H1 (cell line): ENCODE measurements around the gene CACNA1G. TPM values are rescaled to one million over a fixed set of nuclear protein-coding genes. Genes with fewer than 3 reads are reported as not detected.

Experiments used
- CBX8 ChIP-seq: fragments of 300-800, 300-1000 bp; sonication (generic); IDR thresholded peaks from 2 replicates; pipeline ENCODE4 v1.7.1; 2016; ENCODE audit warnings: low read depth, low read length, borderline replicate concordance
- CTBP2 ChIP-seq: IDR thresholded peaks from 2 replicates; pipeline ENCODE4 v1.7.0; 2011; ENCODE audit warnings: borderline replicate concordance, mild to moderate bottlenecking, moderate library complexity, mixed read lengths, low read length; ENCODE audit not compliant: insufficient read depth, insufficient read length
- EZH2 ChIP-seq: fragments of 200-600 bp; sonication (generic); IDR thresholded peaks from 2 replicates; pipeline ENCODE4 v1.7.1; 2012; ENCODE audit warnings: low read depth, mild to moderate bottlenecking, moderate library complexity, low read length, inconsistent platforms; ENCODE audit not compliant: severe bottlenecking
- HDAC2 ChIP-seq, 2 experiments: fragments of 300-600 bp in 1 of 2; sonication (generic) in 1 of 2; IDR thresholded peaks; 2 replicates each; pipeline ENCODE4 v1.6.1; 2011 to 2012; ENCODE audit warnings: low read depth in 2 of 2, low read length in 2 of 2, mild to moderate bottlenecking in 2 of 2, moderate library complexity in 2 of 2, borderline replicate concordance in 1 of 2, inconsistent platforms in 1 of 2
- KDM5A ChIP-seq: fragments of 200-600 bp; IDR thresholded peaks from 2 replicates; pipeline ENCODE4 v1.7.1; 2012; ENCODE audit warnings: mild to moderate bottlenecking, low read length, inconsistent platforms, mixed read lengths
- RBBP5 ChIP-seq: IDR thresholded peaks from 2 replicates; pipeline ENCODE4 v1.7.1; 2012; ENCODE audit warnings: low read depth, mild to moderate bottlenecking, inconsistent platforms, low read length, moderate library complexity, borderline replicate concordance
- SP4 ChIP-seq: IDR thresholded peaks from 2 replicates; pipeline ENCODE4 v1.6.1; 2012; ENCODE audit warnings: low read length, inconsistent platforms
- SRF ChIP-seq: IDR thresholded peaks from 2 replicates; pipeline ENCODE4 v1.6.1; 2011; ENCODE audit warnings: mild to moderate bottlenecking, low read depth, low read length, moderate library complexity
- polyA plus RNA-seq, 7 experiments: library from polyadenylated mRNA; depleted of rRNA in 3 of 7; stranded (reverse) in 5 of 7; unstranded in 2 of 7; fragments of >200 nt in 5 of 7; fragments of 200-250 nt in 2 of 7; gene quantifications; 1 replicate in 5 of 7; 2 replicates in 1 of 7; 4 replicates in 1 of 7; pipeline versions ENCODE4 v1.2.1 to v1.2.3, GENCODE V29; 2011 to 2013; ENCODE audit warnings: missing spikeins in 2 of 7, mixed read lengths in 2 of 7
- total RNA-seq: library from RNA; stranded (reverse); fragmentation: NEBNext Ultra II Directional; extraction: Animal tissue kit (Norgen Biotek cat#: 25700); gene quantifications from 2 replicates; pipeline ENCODE4 v1.2.1, GENCODE V29; 2021

Gene CACNA1G
- total and polyA plus RNA-seq, 2 of the 8 experiments (the other 6 are each of a cell fraction or from before 2014, with no cell fraction given) = 2.9 to 4.9 TPM

DNA sequence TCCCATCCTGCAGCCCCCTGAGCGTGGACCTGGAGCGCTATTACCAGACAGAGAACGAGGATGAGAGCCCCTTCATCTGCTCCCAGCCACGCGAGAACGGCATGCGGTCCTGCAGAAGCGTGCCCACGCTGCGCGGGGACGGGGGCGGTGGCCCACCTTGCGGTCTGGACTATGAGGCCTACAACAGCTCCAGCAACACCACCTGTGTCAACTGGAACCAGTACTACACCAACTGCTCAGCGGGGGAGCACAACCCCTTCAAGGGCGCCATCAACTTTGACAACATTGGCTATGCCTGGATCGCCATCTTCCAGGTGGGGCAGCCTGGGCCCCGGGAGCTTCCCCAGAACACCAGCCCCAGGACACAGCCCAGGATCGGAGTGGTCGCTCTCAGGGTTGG, 12.0 kb downstream of the CACNA1G start (continued):
- TF ChIP-seq KDM5A (no peak), RBBP5 (no peak), SRF (no peak), SP4 (no peak), CTBP2 (no peak), CBX8 (no peak), EZH2 (no peak), HDAC2 (IDR thresholded peaks at IDR 0.05; ENCODE audit: borderline replicate concordance in 1 of 2, low read depth in 2 of 2, low read length in 2 of 2) (no peak)
- TF ChIP-seq, all 59 proteins: peak for 0
